IPS-18a (cell line): ENCODE data around the gene HOOK1.
"Not testable (repeated sequence)": the region's sequence is repeated elsewhere in the genome, so short reads cannot be mapped to it uniquely, and the experiment has no call there.

Experiments used
- H3K27ac ChIP-seq: one replicate; pipeline ENCODE4 v1.5.1; 2013; ENCODE audit warnings: low read length
- H3K27me3 ChIP-seq: one replicate; pipeline ENCODE4 v1.6.1; 2013; ENCODE audit warnings: mild to moderate bottlenecking, low read length; ENCODE audit not compliant: control insufficient read depth, insufficient read depth
- H3K36me3 ChIP-seq: one replicate; pipeline ENCODE4 v1.6.1; 2013; ENCODE audit warnings: low read depth, low read length; ENCODE audit not compliant: control insufficient read depth
- H3K4me1 ChIP-seq: one replicate; pipeline ENCODE4 v1.6.1; 2013; ENCODE audit warnings: low read depth, low read length; ENCODE audit not compliant: control insufficient read depth
- H3K4me3 ChIP-seq: one replicate; pipeline ENCODE4 v1.5.1; 2013; ENCODE audit warnings: low read length
- H3K9ac ChIP-seq: one replicate; pipeline ENCODE4 v1.6.1; 2013; ENCODE audit warnings: mild to moderate bottlenecking, low read length, moderate library complexity
- H3K9me3 ChIP-seq: one replicate; pipeline ENCODE4 v1.6.1; 2013; ENCODE audit warnings: low read depth, low read length; ENCODE audit not compliant: control insufficient read depth

HOOK1 gene

GRCh38 chr1:59901770-59902388, 87.1 kb downstream of the HOOK1 start:
- H3K27ac ChIP-seq = no peak overlapping the region
- H3K9me3 ChIP-seq = no peaks in the 10 kb centered on the region
- no peaks in the 10 kb centered on the region for H3K27me3 ChIP-seq
- H3K4me1 ChIP-seq = no peaks in the 10 kb centered on the region
- H3K36me3 ChIP-seq = no peaks in the 10 kb centered on the region
- H3K4me3 ChIP-seq = no peak overlapping the region
- no peak overlapping the region for H3K9ac ChIP-seq

GRCh38 chr1:59903141-59903754, 88.5 kb downstream of the HOOK1 start:
- no peaks in the 10 kb centered on the region for H3K9me3 ChIP-seq
- H3K9ac ChIP-seq = no peak overlapping the region
- no peak overlapping the region for H3K27ac ChIP-seq
- no peaks in the 10 kb centered on the region for H3K4me1 ChIP-seq
- H3K27me3 ChIP-seq = no peaks in the 10 kb centered on the region
- H3K4me3 ChIP-seq = no peak overlapping the region
- H3K36me3 ChIP-seq = no peaks in the 10 kb centered on the region

GRCh38 chr1:59906931-59907330, 92.2 kb downstream of the HOOK1 start:
- no peak overlapping the region for H3K27ac ChIP-seq
- no peaks in the 10 kb centered on the region for H3K9me3 ChIP-seq
- H3K27me3 ChIP-seq = no peaks in the 10 kb centered on the region
- no peaks in the 10 kb centered on the region for H3K4me1 ChIP-seq
- H3K4me3 ChIP-seq = no peak overlapping the region
- no peaks in the 10 kb centered on the region for H3K36me3 ChIP-seq
- H3K9ac ChIP-seq = no peak overlapping the region

GRCh38 chr1:59908084-59908483, 93.3 kb downstream of the HOOK1 start:
- no peaks in the 10 kb centered on the region for H3K9me3 ChIP-seq
- no peak overlapping the region for H3K9ac ChIP-seq
- no peak overlapping the region for H3K27ac ChIP-seq
- H3K4me1 ChIP-seq = no peaks in the 10 kb centered on the region
- no peaks in the 10 kb centered on the region for H3K36me3 ChIP-seq
- no peaks in the 10 kb centered on the region for H3K27me3 ChIP-seq
- no peak overlapping the region for H3K4me3 ChIP-seq

GRCh38 chr1:59908682-59909081, 93.9 kb downstream of the HOOK1 start:
- Histone ChIP-seq H3K27ac (no peak overlapping the region), H3K27me3 (no peaks in the 10 kb centered on the region), H3K4me1 (no peaks in the 10 kb centered on the region)

GRCh38 chr1:59914791-59915286, 100.1 kb downstream of the HOOK1 start:
- not testable (repeated sequence) for H3K27me3 ChIP-seq, H3K9me3 ChIP-seq, H3K4me1 ChIP-seq, H3K27ac ChIP-seq, H3K36me3 ChIP-seq, H3K9ac ChIP-seq, H3K4me3 ChIP-seq

More at GRCh38 chr1:59908682-59909081, 93.9 kb downstream of the HOOK1 start:
- Histone ChIP-seq H3K4me3 (no peak overlapping the region), H3K9ac (no peak overlapping the region), H3K36me3 (no peaks in the 10 kb centered on the region), H3K9me3 (no peaks in the 10 kb centered on the region)

GRCh38 chr1:59915516-59915915, 100.8 kb downstream of the HOOK1 start:
- Histone ChIP-seq H3K4me1 (no peaks in the 10 kb centered on the region), H3K36me3 (no peaks in the 10 kb centered on the region), H3K27me3 (no peaks in the 10 kb centered on the region), H3K9ac (no peak overlapping the region), H3K4me3 (no peak overlapping the region), H3K9me3 (no peaks in the 10 kb centered on the region), H3K27ac (no peak overlapping the region)

GRCh38 chr1:59917026-59917784, 102.5 kb downstream of the HOOK1 start:
- no peaks in the 10 kb centered on the region for H3K27me3 ChIP-seq

GRCh38 chr1:59917785-59918180, 103.0 kb downstream of the HOOK1 start:
- Histone ChIP-seq H3K36me3 (no peaks in the 10 kb centered on the region), H3K27me3 (no peaks in the 10 kb centered on the region), H3K4me1 (no peaks in the 10 kb centered on the region), H3K27ac (no peak overlapping the region), H3K9ac (no peak overlapping the region), H3K9me3 (no peaks in the 10 kb centered on the region), H3K4me3 (no peak overlapping the region)

More at GRCh38 chr1:59917026-59917784, 102.5 kb downstream of the HOOK1 start:
- H3K9ac ChIP-seq = no peak overlapping the region
- no peak overlapping the region for H3K27ac ChIP-seq
- no peak overlapping the region for H3K4me3 ChIP-seq
- no peaks in the 10 kb centered on the region for H3K36me3 ChIP-seq
- H3K4me1 ChIP-seq = no peaks in the 10 kb centered on the region
- no peaks in the 10 kb centered on the region for H3K9me3 ChIP-seq

- Histone ChIP-seq H3K36me3 (no peaks in the 10 kb centered on the region), H3K27me3 (no peaks in the 10 kb centered on the region), H3K27ac (no peak overlapping the region)
Observed at GRCh38 chr1:59919746-59920145, 105.0 kb downstream of the HOOK1 start.

GRCh38 chr1:59921258-59921899, 106.6 kb downstream of the HOOK1 start:
- not testable (repeated sequence) for H3K9ac ChIP-seq, H3K9me3 ChIP-seq, H3K4me3 ChIP-seq, H3K27ac ChIP-seq, H3K4me1 ChIP-seq, H3K36me3 ChIP-seq
- H3K27me3 ChIP-seq = peaks cover 14% of the 10 kb centered on the region

More at GRCh38 chr1:59919746-59920145, 105.0 kb downstream of the HOOK1 start:
- Histone ChIP-seq H3K4me3 (no peak overlapping the region), H3K4me1 (no peaks in the 10 kb centered on the region), H3K9me3 (no peaks in the 10 kb centered on the region), H3K9ac (no peak overlapping the region)
